NCI-H526 (cell line): Measurements from ENCODE around the gene NDUFA3.

Experiments
- DNase-seq, 2 experiments: peaks; one replicate each; lab custom pipeline; 2025; lab: John Stamatoyannopoulos, UW

Gene NDUFA3

GRCh38 chr19:54107876-54108490 is 5.3 kb downstream of the NDUFA3 start:
- DNase-seq, result no peak

- DNase-seq, result no peak
These were observed 5.8 kb downstream of the NDUFA3 start for GRCh38 chr19:54108496-54108895.

- DNase-seq, result no peak
These were observed 7.0 kb downstream of the NDUFA3 start for GRCh38 chr19:54109651-54110050.

- DNase-seq, result peak in 1 of 2 experiments; percentile 71
These were observed 11.9 kb downstream of the NDUFA3 start for GRCh38 chr19:54114340-54115108.

GRCh38 chr19:54115109-54116063 is 12.7 kb downstream of the NDUFA3 start, which contains the start of the genes PRPF31 and TFPT:
PRPF31 (plus strand) TSS chr19:54115754; CDS start chr19:54118279, 2,525 bp downstream.
TFPT (minus strand) TSS chr19:54115657; CDS start chr19:54115269, 388 bp downstream.
- DNase-seq, result peak; percentile 99 to 100

GRCh38 chr19:54121259-54121658 is 18.6 kb downstream of the NDUFA3 start:
- DNase-seq, result no peak

- DNase-seq, result no peak
These were observed 21.0 kb downstream of the NDUFA3 start for GRCh38 chr19:54123682-54124081.

GRCh38 chr19:54124393-54124792 is 21.7 kb downstream of the NDUFA3 start:
- DNase-seq, result no peak

- DNase-seq, result no peak
These were observed 23.1 kb downstream of the NDUFA3 start for GRCh38 chr19:54125713-54126112.

- DNase-seq, result no peak
These were observed 25.2 kb downstream of the NDUFA3 start for GRCh38 chr19:54127688-54128440.

- no peak for DNase-seq
These were observed 25.7 kb downstream of the NDUFA3 start for GRCh38 chr19:54128441-54128725.

- no peak for DNase-seq
These were observed 26.4 kb downstream of the NDUFA3 start for GRCh38 chr19:54128796-54129616.

- no peak for DNase-seq
These were observed 27.0 kb downstream of the NDUFA3 start for GRCh38 chr19:54129617-54129996.

GRCh38 chr19:54133312-54133956 is 30.8 kb downstream of the NDUFA3 start:
- DNase-seq, result peak in 1 of 2 experiments; percentile 26

- no peak for DNase-seq
These were observed 31.4 kb downstream of the NDUFA3 start for GRCh38 chr19:54133957-54134590.

GRCh38 chr19:54136086-54136863 is 33.6 kb downstream of the NDUFA3 start:
- peak; percentile 71 to 78 for DNase-seq

GRCh38 chr19:54136864-54137698 is 34.4 kb downstream of the NDUFA3 start:
- DNase-seq, result peak; percentile 100
